Measurements from ENCODE around the gene ZFP69B. TPM values are rescaled to one million over a fixed set of nuclear protein-coding genes. Genes with fewer than 3 reads are reported as not detected.
A peak's percentile ranks its signal among the peaks of the same experiment; 100 is the strongest.

The ZFP69B gene
- total RNA-seq = 3.9 and 5.8 TPM in 2 replicates

GRCh38 chr1:40449684-40450494, at the start of gene ZFP69B:
ZFP69B (plus strand) TSS chr1:40450476; CDS start chr1:40450962, 486 bp downstream.
- H3K4me3 ChIP-seq (ENCODE audit: low read depth, low read length) = peak within 1 kb of the TSS; percentile 78
- DNase-seq (ENCODE audit: low read depth) = peak; percentile 92
- TF ChIP-seq CTCF (IDR thresholded peaks at IDR 0.05; ENCODE audit: insufficient read depth, low read depth, low read length) = no peak

GRCh38 chr1:40401473-40402201, 48.6 kb upstream of the ZFP69B start:
- no peak for TF ChIP-seq CTCF (IDR thresholded peaks at IDR 0.05; ENCODE audit: insufficient read depth, low read depth, low read length)
- H3K4me3 ChIP-seq (ENCODE audit: low read depth, low read length) = no peak overlapping the region
- no peak for DNase-seq (ENCODE audit: low read depth)

- no peak overlapping the region for H3K4me3 ChIP-seq (ENCODE audit: low read depth, low read length)
- peak; percentile 71 for TF ChIP-seq CTCF (IDR thresholded peaks at IDR 0.05; ENCODE audit: insufficient read depth, low read depth, low read length)
- DNase-seq (ENCODE audit: low read depth) = peak; percentile 80
Measured at GRCh38 chr1:40404670-40405462, 45.4 kb upstream of the ZFP69B start.

- no peak for TF ChIP-seq CTCF (IDR thresholded peaks at IDR 0.05; ENCODE audit: insufficient read depth, low read depth, low read length)
- DNase-seq (ENCODE audit: low read depth) = no peak
- no peak overlapping the region for H3K4me3 ChIP-seq (ENCODE audit: low read depth, low read length)
Measured at GRCh38 chr1:40405812-40406211, 44.5 kb upstream of the ZFP69B start.

GRCh38 chr1:40407453-40407852, 42.8 kb upstream of the ZFP69B start:
- DNase-seq (ENCODE audit: low read depth) = no peak
- TF ChIP-seq CTCF (IDR thresholded peaks at IDR 0.05; ENCODE audit: insufficient read depth, low read depth, low read length) = no peak
- H3K4me3 ChIP-seq (ENCODE audit: low read depth, low read length) = no peak overlapping the region

GRCh38 chr1:40409467-40409866, 40.8 kb upstream of the ZFP69B start:
- TF ChIP-seq CTCF (IDR thresholded peaks at IDR 0.05; ENCODE audit: insufficient read depth, low read depth, low read length) = no peak
- H3K4me3 ChIP-seq (ENCODE audit: low read depth, low read length) = no peak overlapping the region
- no peak for DNase-seq (ENCODE audit: low read depth)

Measured in fibroblast of villous mesenchyme (primary cell).